ENCODE results near the gene EXD3. TPM values are rescaled to one million over a fixed set of nuclear protein-coding genes. Genes with fewer than 3 reads are reported as not detected.
A peak's percentile ranks its signal among the peaks of the same experiment; 100 is the strongest.

EXD3 gene
- total and polyA plus RNA-seq, 2 of the 13 experiments (the other 11 are each of a cell fraction or from before 2014, with no cell fraction given) = 2.7 to 4.8 TPM

DNA sequence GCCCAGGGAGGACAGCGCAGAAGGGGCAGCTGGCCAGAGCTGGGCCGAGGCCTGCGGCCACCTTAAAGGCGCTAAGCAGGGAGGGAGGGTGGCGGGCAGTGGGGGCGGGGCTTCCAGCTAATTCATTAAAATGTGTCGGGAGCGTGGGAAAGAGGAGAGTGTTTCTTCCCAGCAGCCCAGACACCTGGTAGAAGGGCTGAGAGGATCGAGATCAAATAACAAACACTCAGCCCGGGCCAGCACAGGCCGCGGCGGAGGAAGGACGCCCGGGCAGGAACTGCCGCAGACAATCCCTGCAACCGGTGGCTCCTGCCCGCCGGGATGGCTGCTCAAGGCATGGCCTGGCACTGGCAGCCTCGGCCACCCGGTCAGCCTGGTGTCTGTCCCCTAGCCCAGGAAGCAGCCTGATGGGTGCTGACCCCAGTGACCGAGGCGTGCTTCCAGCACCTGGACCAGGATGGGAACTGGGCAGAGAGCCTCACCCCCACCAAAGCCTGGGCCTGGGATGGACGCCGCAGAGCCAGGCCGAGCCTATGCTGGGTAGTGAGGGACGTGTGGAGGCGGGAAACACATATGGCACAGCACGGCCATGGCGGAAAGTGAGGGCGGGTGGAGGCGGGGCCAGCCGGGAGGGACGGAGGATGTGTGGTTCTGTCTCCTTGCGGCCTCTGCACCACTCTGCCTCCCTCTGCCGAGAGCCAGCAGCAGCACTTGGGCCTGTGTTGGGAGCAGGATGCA, 117.7 kb downstream of the EXD3 start (continued):
- TF ChIP-seq, protein P1, sequence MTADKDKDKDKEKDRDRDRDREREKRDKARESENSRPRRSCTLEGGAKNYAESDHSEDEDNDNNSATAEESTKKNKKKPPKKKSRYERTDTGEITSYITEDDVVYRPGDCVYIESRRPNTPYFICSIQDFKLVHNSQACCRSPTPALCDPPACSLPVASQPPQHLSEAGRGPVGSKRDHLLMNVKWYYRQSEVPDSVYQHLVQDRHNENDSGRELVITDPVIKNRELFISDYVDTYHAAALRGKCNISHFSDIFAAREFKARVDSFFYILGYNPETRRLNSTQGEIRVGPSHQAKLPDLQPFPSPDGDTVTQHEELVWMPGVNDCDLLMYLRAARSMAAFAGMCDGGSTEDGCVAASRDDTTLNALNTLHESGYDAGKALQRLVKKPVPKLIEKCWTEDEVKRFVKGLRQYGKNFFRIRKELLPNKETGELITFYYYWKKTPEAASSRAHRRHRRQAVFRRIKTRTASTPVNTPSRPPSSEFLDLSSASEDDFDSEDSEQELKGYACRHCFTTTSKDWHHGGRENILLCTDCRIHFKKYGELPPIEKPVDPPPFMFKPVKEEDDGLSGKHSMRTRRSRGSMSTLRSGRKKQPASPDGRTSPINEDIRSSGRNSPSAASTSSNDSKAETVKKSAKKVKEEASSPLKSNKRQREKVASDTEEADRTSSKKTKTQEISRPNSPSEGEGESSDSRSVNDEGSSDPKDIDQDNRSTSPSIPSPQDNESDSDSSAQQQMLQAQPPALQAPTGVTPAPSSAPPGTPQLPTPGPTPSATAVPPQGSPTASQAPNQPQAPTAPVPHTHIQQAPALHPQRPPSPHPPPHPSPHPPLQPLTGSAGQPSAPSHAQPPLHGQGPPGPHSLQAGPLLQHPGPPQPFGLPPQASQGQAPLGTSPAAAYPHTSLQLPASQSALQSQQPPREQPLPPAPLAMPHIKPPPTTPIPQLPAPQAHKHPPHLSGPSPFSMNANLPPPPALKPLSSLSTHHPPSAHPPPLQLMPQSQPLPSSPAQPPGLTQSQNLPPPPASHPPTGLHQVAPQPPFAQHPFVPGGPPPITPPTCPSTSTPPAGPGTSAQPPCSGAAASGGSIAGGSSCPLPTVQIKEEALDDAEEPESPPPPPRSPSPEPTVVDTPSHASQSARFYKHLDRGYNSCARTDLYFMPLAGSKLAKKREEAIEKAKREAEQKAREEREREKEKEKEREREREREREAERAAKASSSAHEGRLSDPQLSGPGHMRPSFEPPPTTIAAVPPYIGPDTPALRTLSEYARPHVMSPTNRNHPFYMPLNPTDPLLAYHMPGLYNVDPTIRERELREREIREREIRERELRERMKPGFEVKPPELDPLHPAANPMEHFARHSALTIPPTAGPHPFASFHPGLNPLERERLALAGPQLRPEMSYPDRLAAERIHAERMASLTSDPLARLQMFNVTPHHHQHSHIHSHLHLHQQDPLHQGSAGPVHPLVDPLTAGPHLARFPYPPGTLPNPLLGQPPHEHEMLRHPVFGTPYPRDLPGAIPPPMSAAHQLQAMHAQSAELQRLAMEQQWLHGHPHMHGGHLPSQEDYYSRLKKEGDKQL (CRISPR knock-in tag; IDR thresholded peaks at IDR 0.05; ENCODE audit: low read depth) = no peak
- TF ChIP-seq, protein P2, sequence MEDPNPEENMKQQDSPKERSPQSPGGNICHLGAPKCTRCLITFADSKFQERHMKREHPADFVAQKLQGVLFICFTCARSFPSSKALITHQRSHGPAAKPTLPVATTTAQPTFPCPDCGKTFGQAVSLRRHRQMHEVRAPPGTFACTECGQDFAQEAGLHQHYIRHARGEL (CRISPR knock-in tag; IDR thresholded peaks at IDR 0.05) = no peak
- TF ChIP-seq MTF2 (CRISPR knock-in tag; IDR thresholded peaks at IDR 0.05; ENCODE audit: borderline replicate concordance) = 0 out of 2 replicates have a peak, but pooled peaks have one; percentile 57
- TF ChIP-seq ATRX (CRISPR knock-in tag; IDR thresholded peaks at IDR 0.05; ENCODE audit: borderline replicate concordance) = no peak
- no peak for TF ChIP-seq SKI (IDR thresholded peaks at IDR 0.05; ENCODE audit: partially characterized antibody)
- TF ChIP-seq, protein P3, sequence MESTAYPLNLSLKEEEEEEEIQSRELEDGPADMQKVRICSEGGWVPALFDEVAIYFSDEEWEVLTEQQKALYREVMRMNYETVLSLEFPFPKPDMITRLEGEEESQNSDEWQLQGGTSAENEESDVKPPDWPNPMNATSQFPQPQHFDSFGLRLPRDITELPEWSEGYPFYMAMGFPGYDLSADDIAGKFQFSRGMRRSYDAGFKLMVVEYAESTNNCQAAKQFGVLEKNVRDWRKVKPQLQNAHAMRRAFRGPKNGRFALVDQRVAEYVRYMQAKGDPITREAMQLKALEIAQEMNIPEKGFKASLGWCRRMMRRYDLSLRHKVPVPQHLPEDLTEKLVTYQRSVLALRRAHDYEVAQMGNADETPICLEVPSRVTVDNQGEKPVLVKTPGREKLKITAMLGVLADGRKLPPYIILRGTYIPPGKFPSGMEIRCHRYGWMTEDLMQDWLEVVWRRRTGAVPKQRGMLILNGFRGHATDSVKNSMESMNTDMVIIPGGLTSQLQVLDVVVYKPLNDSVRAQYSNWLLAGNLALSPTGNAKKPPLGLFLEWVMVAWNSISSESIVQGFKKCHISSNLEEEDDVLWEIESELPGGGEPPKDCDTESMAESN (CRISPR knock-in tag; conservative IDR thresholded peaks at IDR 0.05) = no peak
- TF ChIP-seq NR3C1 (CRISPR knock-in tag; IDR thresholded peaks at IDR 0.05) = no peak
- no peak for TF ChIP-seq NFIC (IDR thresholded peaks at IDR 0.05; ENCODE audit: low read length)
- TF ChIP-seq TAF15 (IDR thresholded peaks at IDR 0.05; ENCODE audit: low read depth, low read length, poor library complexity, severe bottlenecking) = no peak
- no peak for TF ChIP-seq PAF1 (CRISPR knock-in tag; IDR thresholded peaks at IDR 0.05)
- TF ChIP-seq, protein P4, sequence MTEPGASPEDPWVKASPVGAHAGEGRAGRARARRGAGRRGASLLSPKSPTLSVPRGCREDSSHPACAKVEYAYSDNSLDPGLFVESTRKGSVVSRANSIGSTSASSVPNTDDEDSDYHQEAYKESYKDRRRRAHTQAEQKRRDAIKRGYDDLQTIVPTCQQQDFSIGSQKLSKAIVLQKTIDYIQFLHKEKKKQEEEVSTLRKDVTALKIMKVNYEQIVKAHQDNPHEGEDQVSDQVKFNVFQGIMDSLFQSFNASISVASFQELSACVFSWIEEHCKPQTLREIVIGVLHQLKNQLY (CRISPR knock-in tag; IDR thresholded peaks at IDR 0.05) = no peak
- TF ChIP-seq, protein P5, sequence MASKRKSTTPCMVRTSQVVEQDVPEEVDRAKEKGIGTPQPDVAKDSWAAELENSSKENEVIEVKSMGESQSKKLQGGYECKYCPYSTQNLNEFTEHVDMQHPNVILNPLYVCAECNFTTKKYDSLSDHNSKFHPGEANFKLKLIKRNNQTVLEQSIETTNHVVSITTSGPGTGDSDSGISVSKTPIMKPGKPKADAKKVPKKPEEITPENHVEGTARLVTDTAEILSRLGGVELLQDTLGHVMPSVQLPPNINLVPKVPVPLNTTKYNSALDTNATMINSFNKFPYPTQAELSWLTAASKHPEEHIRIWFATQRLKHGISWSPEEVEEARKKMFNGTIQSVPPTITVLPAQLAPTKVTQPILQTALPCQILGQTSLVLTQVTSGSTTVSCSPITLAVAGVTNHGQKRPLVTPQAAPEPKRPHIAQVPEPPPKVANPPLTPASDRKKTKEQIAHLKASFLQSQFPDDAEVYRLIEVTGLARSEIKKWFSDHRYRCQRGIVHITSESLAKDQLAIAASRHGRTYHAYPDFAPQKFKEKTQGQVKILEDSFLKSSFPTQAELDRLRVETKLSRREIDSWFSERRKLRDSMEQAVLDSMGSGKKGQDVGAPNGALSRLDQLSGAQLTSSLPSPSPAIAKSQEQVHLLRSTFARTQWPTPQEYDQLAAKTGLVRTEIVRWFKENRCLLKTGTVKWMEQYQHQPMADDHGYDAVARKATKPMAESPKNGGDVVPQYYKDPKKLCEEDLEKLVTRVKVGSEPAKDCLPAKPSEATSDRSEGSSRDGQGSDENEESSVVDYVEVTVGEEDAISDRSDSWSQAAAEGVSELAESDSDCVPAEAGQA (IDR thresholded peaks at IDR 0.05; ENCODE audit: low read depth) = no peak
- TF ChIP-seq, protein P5 (CRISPR knock-in tag; IDR thresholded peaks at IDR 0.05; ENCODE audit: borderline replicate concordance) = no peak
- TF ChIP-seq ZBTB7A (CRISPR knock-in tag; IDR thresholded peaks at IDR 0.05) = no peak
- TF ChIP-seq ZNF530 (CRISPR knock-in tag; IDR thresholded peaks at IDR 0.05; ENCODE audit: low read depth) = no peak
